ENCODE measurements around the gene SERTAD2. TPM values are rescaled to one million over a fixed set of nuclear protein-coding genes. Genes with fewer than 3 reads are reported as not detected.

Gene SERTAD2
- total and polyA plus RNA-seq, 2 donors = 14.6 to 17.6 TPM

- Histone ChIP-seq H3K4me3 (ENCODE audit: low read depth, low read length) (no peak overlapping the region), H3K4me1 (ENCODE audit: insufficient read depth) (peaks cover 4% of the 10 kb centered on the region), H3K36me3 (ENCODE audit: insufficient read depth) (peaks cover 4% of the 10 kb centered on the region), H3K27ac (ENCODE audit: low read depth) (no peak overlapping the region)
- DNase-seq (ENCODE audit: extremely low spot score) = no peak
- 73% methylated on average over 38 of the region's 38 CpGs for WGBS
Measured at GRCh38 chr2:64635976-64636911, 17.5 kb downstream of the SERTAD2 start.

DNA sequence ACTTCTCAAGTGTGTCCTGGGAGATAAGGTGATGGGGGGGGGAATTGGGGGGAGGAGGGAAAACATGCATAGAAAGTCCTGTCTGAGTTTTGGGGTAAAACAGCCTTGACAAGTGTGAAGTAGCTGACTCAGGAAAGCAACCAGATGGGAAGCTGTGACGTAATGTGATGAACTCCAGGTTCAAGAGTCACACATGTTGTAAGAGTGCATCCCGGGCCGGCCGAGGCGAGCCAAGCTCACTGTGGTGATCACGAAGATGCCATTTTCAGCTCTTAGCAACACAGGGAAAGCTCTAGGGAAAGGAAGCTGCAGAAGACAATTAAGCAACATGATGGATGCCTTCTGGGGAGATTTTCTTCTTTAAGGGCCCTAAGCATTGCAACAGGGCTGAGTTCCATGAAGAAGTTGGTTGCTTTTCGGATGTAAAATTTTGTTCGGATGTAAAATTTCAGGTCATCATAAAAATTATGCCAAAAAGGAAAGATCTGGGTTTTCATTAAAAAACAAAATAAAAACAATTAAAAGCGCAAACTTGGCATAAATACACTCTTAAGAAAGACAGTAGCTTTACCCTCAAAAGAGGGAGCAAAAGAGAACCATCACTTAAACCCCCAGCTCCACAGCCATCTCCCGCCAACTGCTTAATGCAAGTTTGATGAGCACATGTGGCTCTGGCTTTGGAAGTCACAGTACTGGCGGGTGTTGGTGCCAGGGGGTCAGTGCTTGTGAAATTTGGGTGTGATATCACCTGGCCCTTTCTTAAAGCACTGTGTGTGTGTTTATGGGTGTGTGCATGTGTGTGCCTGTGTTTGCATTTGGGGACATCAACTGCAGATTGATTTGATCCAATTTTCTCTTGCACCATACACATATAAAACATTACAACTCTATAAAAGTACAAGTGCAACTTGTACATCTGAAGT lies 19.1 kb downstream of the SERTAD2 start:
- no peak for DNase-seq (ENCODE audit: extremely low spot score)
- H3K36me3 ChIP-seq (ENCODE audit: insufficient read depth) = peaks cover 4% of the 10 kb centered on the region
- WGBS = 85% methylated on average over 11 of the region's 11 CpGs

DNA sequence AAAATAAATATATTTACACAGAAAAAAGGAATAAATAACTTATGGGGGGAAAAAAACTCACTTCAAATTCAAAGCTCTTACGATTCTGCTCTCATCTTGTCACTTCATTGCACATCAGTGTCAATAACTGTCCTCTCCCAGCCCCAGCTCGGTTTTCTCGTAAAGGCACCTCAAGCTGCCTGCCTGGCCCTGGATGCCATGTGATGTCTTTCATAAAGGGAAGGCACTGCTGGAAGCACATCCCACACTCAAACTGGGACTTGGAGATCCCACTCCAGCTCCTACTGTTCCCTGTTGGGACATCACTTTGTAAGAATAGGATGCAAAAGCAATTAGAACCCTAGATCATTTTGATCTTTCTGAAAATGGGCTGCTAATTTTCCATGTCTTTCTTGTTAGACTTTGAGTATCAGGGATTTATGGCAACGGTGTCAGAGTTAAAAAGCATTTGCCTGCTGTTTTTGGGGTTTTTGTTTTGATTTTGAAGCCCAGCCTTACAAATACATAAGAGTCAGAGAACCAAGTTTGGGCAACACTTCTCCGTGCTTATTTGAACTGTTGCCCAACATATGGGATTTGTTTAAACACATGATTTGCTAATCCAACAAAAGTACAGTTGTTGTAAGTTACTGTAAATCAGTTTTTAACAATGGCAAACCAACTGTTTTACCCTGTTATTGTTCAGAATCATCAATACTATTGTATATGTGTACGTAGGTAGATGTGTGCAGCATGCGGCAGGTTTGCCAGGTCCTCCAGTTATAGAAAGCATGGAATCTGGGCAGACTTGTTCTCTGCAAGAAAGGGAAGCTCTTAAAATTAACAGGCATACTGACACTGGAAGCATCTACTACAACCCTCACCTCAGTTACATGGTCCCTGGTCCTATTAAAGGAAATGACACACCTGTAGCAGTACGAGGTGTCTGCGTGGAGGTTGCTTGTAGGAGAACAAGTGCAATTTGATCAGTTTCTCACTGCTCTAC lies 20.6 kb downstream of the SERTAD2 start:
- Histone ChIP-seq H3K4me1 (ENCODE audit: insufficient read depth) (peaks cover 3% of the 10 kb centered on the region), H3K4me3 (ENCODE audit: low read depth, low read length) (no peak overlapping the region), H3K27ac (ENCODE audit: low read depth) (no peak overlapping the region), H3K36me3 (ENCODE audit: insufficient read depth) (peaks cover 4% of the 10 kb centered on the region)
- no peak for DNase-seq (ENCODE audit: extremely low spot score)
- WGBS = 60% methylated on average over 9 of the region's 9 CpGs

More for the DNA sequence above, 19.1 kb downstream of the SERTAD2 start:
- Histone ChIP-seq H3K4me3 (ENCODE audit: low read depth, low read length) (no peak overlapping the region), H3K4me1 (ENCODE audit: insufficient read depth) (peaks cover 4% of the 10 kb centered on the region), H3K27ac (ENCODE audit: low read depth) (no peak overlapping the region)

DNA sequence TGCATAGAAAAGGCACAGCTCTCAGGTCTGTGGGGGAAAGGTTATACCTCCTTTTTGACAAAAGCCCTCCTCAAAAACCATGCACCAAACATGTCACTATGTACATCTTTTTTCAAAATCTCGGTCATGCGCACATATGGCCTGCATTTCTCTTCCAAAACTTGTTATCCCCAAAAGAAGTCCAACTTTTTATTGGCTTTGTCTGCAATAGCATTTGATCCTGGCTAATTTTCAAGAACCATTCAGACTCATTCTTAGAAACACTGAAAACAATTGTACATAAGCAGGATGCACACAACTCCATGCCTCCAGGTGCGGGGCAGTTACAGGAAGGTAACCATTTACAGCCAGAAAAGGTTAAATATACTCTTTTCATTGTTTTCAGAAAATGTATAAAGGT lies 21.9 kb downstream of the SERTAD2 start:
- H3K4me1 ChIP-seq (ENCODE audit: insufficient read depth) = peaks cover 2% of the 10 kb centered on the region
- peaks cover 4% of the 10 kb centered on the region for H3K36me3 ChIP-seq (ENCODE audit: insufficient read depth)
- DNase-seq (ENCODE audit: extremely low spot score) = no peak
- WGBS = 88% methylated on average over 3 of the region's 3 CpGs
- no peak overlapping the region for H3K4me3 ChIP-seq (ENCODE audit: low read depth, low read length)
- no peak overlapping the region for H3K27ac ChIP-seq (ENCODE audit: low read depth)

GRCh38 chr2:64630752-64631151 lies 23.0 kb downstream of the SERTAD2 start:
- Histone ChIP-seq H3K36me3 (ENCODE audit: insufficient read depth) (no peaks in the 10 kb centered on the region), H3K4me1 (ENCODE audit: insufficient read depth) (no peaks in the 10 kb centered on the region), H3K4me3 (ENCODE audit: low read depth, low read length) (no peak overlapping the region), H3K27ac (ENCODE audit: low read depth) (no peak overlapping the region)
- no peak for DNase-seq (ENCODE audit: extremely low spot score)
- 94% methylated on average over 10 of the region's 10 CpGs for WGBS

GRCh38 chr2:64629875-64630274 lies 23.8 kb downstream of the SERTAD2 start:
- H3K4me1 ChIP-seq (ENCODE audit: insufficient read depth) = no peaks in the 10 kb centered on the region
- no peak overlapping the region for H3K27ac ChIP-seq (ENCODE audit: low read depth)
- 92% methylated on average over 7 of the region's 7 CpGs for WGBS
- no peak for DNase-seq (ENCODE audit: extremely low spot score)
- no peak overlapping the region for H3K4me3 ChIP-seq (ENCODE audit: low read depth, low read length)
- H3K36me3 ChIP-seq (ENCODE audit: insufficient read depth) = no peaks in the 10 kb centered on the region

GRCh38 chr2:64629329-64629781 lies 24.4 kb downstream of the SERTAD2 start:
- no peak for DNase-seq (ENCODE audit: extremely low spot score)
- Histone ChIP-seq H3K4me3 (ENCODE audit: low read depth, low read length) (no peak overlapping the region), H3K4me1 (ENCODE audit: insufficient read depth) (no peaks in the 10 kb centered on the region), H3K27ac (ENCODE audit: low read depth) (no peak overlapping the region), H3K36me3 (ENCODE audit: insufficient read depth) (no peaks in the 10 kb centered on the region)
- WGBS = 68% methylated on average over 10 of the region's 10 CpGs

GRCh38 chr2:64627860-64628841 lies 25.6 kb downstream of the SERTAD2 start:
- WGBS = 90% methylated on average over 14 of the region's 14 CpGs
- Histone ChIP-seq H3K4me3 (ENCODE audit: low read depth, low read length) (no peak overlapping the region), H3K27ac (ENCODE audit: low read depth) (no peak overlapping the region), H3K4me1 (ENCODE audit: insufficient read depth) (no peaks in the 10 kb centered on the region), H3K36me3 (ENCODE audit: insufficient read depth) (no peaks in the 10 kb centered on the region)
- no peak for DNase-seq (ENCODE audit: extremely low spot score)

DNA sequence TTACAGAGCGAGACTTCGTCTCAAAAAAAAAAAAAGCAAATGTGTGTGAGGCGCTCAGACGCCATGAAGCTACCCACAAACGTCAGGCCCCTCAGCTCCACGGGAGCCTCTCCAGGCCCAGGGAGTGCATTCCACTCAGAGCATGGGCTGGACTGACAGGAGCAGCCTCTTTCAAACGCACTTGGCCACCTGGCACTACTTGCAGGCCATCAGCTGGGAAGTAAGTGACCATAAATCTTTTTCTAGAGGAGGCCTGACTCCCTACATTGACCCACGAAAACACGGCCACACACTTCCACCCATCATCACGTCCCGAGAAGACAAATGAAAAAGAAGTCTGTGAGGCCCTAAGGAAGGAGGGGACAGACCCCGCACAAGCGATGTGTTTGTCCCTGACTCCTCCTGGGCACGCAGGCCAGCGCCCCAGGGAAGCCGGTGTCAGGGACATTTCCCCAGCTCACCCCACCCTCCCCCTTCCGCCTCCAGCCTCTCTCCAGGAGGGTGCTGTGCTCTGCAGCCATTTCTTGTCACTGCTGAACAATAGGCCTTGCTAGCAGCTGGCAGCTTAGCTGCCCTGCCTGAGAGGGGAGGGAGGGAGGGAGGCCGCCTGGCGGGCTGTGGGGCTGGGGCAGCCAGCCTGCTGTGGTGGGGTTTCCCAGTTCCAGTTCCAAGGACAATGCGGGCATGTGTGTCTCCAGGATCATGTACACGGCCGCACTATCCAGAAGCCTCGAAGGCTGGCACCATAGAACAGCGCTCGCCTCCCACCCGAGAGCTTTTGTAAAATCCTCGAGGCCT lies 26.6 kb downstream of the SERTAD2 start:
- Histone ChIP-seq H3K27ac (ENCODE audit: low read depth) (no peak overlapping the region), H3K4me3 (ENCODE audit: low read depth, low read length) (no peak overlapping the region), H3K4me1 (ENCODE audit: insufficient read depth) (no peaks in the 10 kb centered on the region), H3K36me3 (ENCODE audit: insufficient read depth) (no peaks in the 10 kb centered on the region)
- DNase-seq (ENCODE audit: extremely low spot score) = no peak
- 74% methylated on average over 27 of the region's 27 CpGs for WGBS

- Histone ChIP-seq H3K4me3 (ENCODE audit: low read depth, low read length) (no peak overlapping the region), H3K4me1 (ENCODE audit: insufficient read depth) (no peaks in the 10 kb centered on the region), H3K36me3 (ENCODE audit: insufficient read depth) (no peaks in the 10 kb centered on the region), H3K27ac (ENCODE audit: low read depth) (no peak overlapping the region)
- DNase-seq (ENCODE audit: extremely low spot score) = no peak
- 88% methylated on average over 10 of the region's 10 CpGs for WGBS
Measured at GRCh38 chr2:64626146-64626809, 27.4 kb downstream of the SERTAD2 start.

All from urinary bladder (tissue), 4 donors.